HG03064 (cell line): Measurements from ENCODE around the gene ZP3.
"Not testable (repeated sequence)": the region's sequence is repeated elsewhere in the genome, so short reads cannot be mapped to it uniquely, and the experiment has no call there.

Source experiments
- ATAC-seq: cut with Tn5 transposase; IDR thresholded peaks from one replicate; pipeline ENCODE4 v1.9.1; 2021; ENCODE audit warnings: low read depth; ENCODE audit not compliant: unreplicated experiment

The ZP3 gene

DNA sequence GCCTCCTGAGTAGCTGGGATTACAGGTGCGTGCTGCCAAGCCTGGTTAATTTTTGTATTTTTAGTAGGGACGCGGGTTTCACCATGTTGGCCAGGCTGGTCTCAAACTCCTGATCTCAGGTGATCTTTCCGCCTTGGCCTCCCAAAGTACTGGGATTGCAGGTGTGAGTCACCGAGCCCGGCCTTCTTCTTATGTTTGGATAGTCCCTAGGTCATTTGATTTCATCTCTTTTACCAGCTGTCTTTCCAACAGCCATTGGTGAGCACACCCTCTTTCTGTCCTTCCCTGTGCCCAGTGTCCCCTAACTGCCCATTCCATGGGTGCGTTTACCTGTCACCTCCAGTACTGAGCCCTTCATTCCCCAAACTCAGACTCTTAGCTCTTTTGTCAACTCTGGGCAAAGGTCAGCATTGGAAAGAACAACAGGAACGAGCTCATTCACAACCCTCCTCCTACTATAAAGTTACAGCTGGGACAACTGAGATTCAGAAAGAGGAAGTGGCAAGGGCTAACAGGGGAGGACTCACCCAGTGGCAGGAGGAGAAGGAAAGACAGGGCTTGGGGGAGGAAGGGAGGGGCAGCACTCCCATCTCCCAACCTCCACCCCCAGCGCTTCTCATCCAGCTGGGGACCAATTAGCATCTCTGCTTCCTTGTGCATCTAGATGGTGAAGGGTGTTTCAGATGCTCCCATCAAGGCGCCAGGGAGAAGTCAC, 20.8 kb upstream of the ZP3 start:
- ATAC-seq, result no peak

- ATAC-seq, result no peak
These were observed 19.0 kb upstream of the ZP3 start for GRCh38 chr7:76405738-76406137.

GRCh38 chr7:76407718-76408117, 17.0 kb upstream of the ZP3 start:
- no peak for ATAC-seq

DNA sequence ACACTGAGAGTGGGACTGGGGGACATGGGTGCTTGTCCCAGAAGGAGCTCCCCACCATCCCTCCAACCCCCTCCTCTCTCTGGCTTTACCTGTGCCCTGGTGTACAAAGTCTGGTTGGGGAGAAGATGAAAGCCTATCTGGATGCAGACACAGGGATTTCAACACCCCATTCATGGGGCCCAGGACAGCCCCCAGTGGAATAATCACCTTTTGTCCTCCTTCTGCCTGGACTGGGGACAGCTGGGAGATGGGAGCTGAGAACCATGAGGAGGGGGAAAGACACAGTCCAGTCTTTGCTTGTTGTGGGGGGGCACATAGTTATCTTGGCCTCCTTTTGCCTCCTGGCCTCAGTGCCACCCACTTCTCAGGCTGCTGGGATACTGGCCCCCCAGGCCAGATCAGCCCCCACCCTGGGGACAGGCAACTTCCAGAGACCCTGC, 16.6 kb upstream of the ZP3 start:
- no peak for ATAC-seq

- ATAC-seq, result no peak
These were observed 15.2 kb upstream of the ZP3 start, which contains the start of gene SSC4D for GRCh38 chr7:76409537-76409936. TSS of gene SSC4D (minus strand) at chr7:76409697. CDS start at chr7:76404439, 5,258 bp downstream.

DNA sequence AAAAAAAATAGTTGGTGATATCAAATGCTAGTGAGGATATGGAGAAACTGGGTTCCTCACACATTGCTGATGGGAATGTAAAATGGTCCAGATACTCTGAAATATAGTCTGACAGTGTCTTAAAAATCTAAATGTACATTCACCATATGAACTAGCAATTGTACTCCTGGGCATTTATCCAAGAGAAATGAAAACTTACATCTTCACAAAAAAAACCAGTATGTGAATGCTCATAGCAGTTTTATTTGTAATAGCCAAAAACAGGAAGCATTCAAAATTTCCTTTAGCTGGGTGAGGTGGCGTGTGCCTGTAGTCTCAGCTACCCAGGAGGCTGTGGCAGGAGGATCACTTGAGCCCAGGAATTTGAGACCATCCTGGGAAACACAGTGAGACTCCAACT, 13.1 kb upstream of the ZP3 start:
- no peak for ATAC-seq

DNA sequence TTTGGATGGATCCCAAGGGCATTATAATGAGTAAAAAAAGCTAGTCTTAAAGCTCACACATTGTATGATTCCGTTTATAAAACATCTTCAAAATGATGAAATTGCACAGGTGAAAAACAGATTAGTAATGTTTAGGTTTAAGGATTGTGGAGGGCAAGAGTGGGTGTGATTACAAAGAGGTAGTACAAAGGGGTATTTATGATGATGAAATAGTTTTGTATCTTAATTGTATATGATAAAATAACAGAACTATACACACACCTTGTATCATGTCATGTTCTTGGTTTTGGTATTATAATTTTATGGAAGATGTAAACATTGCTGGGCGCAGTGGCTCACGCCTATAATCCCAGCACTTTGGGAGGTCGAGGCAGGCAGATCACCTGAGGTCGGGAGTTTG, 12.5 kb upstream of the ZP3 start:
- no peak for ATAC-seq

- not testable (repeated sequence) for ATAC-seq
These were observed 7.0 kb upstream of the ZP3 start for GRCh38 chr7:76417654-76418310.

GRCh38 chr7:76421097-76421496, 3.7 kb upstream of the ZP3 start:
- ATAC-seq, result not testable (repeated sequence)

DNA sequence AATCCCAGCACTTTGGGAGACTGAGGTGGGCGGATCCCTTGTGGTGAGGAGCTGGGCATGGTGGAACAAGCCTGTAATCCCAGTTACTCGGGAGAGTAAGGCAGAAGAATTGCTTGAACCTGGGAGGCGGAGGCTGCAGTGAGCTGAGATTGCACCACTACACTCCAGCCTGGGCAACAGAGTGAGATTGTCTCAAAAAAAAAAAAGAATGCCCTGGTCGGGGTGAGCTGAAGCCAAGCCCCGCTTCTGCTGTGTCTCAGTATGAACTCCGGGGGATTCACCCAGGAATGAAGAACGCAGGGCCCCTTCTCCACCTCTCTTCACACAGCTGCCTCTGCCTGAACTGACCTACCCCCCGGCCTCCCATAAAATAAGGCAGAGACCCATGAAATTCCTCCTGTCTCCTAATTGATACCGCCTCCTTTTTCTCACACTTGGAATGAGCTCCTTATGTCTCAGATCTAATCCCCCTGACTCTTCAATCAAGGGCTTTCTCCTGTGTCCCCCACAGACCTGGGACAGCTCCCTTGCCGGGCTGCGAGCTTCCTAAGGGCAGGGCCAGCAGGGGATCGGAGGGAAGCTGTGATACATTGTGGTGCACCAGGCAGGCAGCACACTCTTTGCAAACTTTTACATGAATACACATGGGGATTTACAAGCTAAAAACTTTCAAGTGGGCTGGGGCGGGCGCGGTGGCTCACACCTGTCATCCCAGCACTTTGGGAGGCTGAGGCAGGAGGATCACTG, 911 bp upstream of the ZP3 start:
- ATAC-seq, result no peak

DNA sequence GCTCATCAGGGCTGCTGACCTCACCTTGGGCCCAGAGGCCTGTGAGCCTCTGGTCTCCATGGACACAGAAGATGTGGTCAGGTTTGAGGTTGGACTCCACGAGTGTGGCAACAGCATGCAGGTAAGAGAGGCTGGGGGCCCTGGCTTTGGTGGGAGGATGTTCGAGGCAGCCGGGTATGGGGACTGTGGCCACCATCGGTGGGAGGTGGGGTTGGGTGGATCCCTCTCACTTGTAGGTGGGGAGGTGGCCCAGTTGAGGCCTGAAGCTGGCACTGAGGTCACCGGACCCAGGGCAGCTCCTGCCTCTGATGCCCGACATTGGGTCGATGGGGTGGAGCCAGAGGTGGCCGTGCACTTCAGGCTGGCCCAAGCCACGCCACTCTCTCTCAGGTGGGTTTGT, 406 bp downstream of the ZP3 start:
- no peak for ATAC-seq

DNA sequence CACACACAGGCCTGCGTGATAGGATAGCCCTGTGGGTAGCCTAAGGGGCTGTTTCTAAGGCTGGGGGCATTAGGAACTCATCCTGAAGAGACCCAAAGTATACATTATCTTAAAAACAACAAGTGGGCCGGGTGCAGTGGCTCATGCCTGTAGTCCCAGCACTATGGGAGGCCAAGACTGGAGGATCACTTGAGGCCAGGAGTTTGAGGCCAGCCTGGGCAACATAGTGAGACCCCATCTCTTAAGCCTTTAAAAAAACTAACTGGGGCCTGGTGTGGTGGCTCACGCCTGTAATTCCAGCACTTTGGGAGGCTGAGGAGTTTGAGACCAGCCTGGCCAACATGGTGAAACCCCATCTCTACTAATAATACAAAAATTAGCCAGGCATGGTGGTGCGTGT, 808 bp downstream of the ZP3 start:
- ATAC-seq, result not testable (repeated sequence)

DNA sequence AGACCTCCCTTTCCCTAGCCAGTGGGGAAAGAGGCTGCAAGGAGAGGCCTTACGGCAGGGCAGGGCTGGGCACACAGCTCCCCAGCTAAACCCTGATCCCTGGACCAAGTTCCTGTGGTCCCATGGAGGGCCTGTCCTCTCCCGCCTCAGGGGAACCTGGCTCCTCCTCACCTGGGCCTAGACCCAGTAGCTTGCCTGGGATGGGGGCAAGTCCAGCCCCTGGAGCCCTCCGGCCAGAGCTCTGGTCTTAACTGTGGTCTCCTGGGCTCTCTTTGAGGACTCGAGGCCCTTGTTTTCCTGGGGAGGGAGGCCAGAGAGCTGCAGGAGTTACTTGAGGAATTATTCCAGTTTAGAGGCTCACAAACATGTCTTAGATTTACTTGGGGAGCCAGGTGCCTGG, 1.5 kb downstream of the ZP3 start:
- no peak for ATAC-seq

GRCh38 chr7:76427635-76428034, 2.9 kb downstream of the ZP3 start:
- no peak for ATAC-seq

DNA sequence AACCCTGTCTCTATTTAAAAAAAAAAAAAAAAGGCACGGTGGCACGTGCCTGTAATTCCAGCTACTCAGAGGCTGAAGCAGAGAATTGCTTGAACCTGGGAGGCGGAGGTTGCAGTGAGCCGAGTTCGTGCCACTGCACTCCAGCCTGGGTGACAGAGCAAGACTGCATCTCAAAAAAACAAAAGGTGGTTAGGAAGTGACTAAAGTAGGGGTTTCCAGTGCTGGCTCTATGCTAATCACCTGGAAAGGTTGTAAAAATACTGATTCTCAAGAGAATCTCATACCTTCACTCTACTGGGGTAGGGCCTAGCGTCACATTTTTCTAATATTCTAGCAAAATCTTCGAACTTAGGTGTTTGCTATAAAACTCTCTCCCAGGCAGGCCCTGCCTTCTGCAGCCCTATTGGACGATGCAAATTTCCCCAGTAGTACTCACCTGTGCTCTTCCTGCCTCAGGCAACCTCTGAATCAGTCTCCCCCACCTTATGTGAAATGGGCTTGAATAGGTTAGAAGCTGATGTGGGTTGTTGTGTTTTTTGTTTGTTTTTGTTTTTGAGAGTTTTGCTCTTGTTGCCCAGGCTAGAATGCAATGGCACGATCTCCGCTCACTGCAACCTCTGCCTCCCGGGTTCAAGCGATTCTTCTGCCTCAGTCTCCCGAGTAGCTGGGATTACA, 3.5 kb downstream of the ZP3 start:
- ATAC-seq, result no peak

DNA sequence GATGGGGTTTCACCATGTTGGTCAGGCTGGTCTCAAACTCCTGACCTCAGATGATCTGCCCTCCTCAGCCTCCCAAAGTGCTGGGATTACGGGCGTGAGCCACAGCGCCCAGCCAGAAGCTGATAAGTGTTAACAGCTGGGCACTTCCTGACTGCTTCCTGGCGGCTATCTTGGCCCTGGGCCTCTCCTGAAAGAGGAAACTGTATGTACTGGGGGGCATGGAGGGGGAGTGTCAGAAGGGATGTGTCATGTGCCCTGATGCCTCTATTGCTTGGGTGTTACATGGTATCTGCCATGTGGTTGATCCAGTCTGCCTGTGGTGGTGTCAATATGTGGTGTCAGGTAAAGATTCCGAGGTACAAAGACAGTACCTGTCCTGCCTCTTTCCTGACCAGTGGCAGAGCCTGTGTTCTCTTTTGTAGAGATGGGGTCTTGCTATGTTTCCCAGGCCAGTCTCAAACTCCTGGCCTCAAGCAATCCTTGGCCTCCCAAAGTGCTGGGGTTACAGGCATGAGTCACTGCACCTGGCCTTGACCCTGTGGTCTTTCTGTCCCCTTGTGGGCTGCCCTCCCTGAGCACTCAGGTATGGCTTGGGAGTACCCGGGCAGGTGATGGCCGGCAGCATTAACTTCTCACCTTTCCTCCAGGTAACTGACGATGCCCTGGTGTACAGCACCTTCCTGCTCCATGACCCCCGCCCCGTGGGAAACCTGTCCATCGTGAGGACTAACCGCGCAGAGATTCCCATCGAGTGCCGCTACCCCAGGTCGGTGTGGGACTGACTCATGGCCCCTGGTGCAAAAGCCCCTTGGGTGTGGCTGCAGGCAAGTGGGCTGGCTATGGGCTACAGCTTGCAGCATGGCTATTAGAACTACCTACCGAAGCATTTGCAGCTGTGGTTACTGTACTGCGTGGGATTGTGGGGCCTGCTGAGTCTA, 4.4 kb downstream of the ZP3 start:
- ATAC-seq, result no peak

GRCh38 chr7:76430211-76430610, 5.5 kb downstream of the ZP3 start:
- no peak for ATAC-seq

DNA sequence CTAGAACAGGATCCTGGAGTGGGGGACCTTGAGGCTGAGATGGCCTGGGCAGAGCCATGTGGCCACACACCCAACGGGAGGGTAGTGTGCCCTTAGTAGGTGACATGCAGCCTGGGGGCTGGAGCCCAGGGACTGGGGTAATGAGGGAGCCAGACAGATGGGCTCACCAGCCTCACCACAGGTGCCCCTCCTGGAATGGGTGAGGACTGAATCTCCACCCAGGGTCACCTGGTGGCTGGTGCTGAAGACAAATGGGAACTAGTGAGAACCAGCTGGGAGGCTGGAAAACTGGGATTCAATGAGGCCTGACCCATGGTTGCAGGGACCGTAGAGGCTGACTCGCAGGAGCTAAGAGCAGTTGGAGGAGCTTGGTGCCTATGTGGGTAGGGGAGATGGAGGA, 6.1 kb downstream of the ZP3 start:
- no peak for ATAC-seq

- ATAC-seq, result peak; percentile 57
These were observed 13.1 kb downstream of the ZP3 start for GRCh38 chr7:76437873-76438272.
